Measurements from ENCODE around the gene PPA2.
A peak's percentile ranks its signal among the peaks of the same experiment; 100 is the strongest.

- TF ChIP-seq CTCF (IDR thresholded peaks at IDR 0.05; ENCODE audit: low read length): peak; percentile 86
- TF ChIP-seq EZH2 (IDR thresholded peaks at IDR 0.05; ENCODE audit: borderline replicate concordance, low read length): no peak
Observed at GRCh38 chr4:105474099-105474518, 247 bp upstream of the PPA2 start.

Measured in OCI-LY1 (cell line).